Activated CD4-positive, alpha-beta memory T cell treated with anti-CD3 and anti-CD28 coated beads for 36 hours (primary cell): ENCODE data around the gene MPO. TPM values are rescaled to one million over a fixed set of nuclear protein-coding genes. Genes with fewer than 3 reads are reported as not detected.

Source experiments
- CTCF ChIA-PET: fragments of 350-600 bp; sonication (Branson Sonifier 250); formaldehyde crosslinking; loops from one replicate; lab custom pipeline; 2021; ENCODE audit warnings: antibody characterized with exemption, inconsistent platforms; lab: Charles Lee
- POLR2A ChIA-PET: fragments of 350-600 bp; sonication (Branson Sonifier 250); formaldehyde crosslinking; loops from one replicate; lab custom pipeline; 2021; ENCODE audit warnings: antibody characterized with exemption; lab: Charles Lee
- DNase-seq: peaks from one replicate; pipeline ENCODE4 v3.0.0-alpha.2; 2020
- H3K27ac Mint-ChIP-seq: one replicate; pipeline ENCODE4 v1.8.0; 2021; ENCODE audit warnings: mixed read lengths
- H3K27me3 Mint-ChIP-seq: one replicate; pipeline ENCODE4 v1.8.0; 2021; ENCODE audit warnings: mixed read lengths
- H3K36me3 Mint-ChIP-seq: one replicate; pipeline ENCODE4 v1.8.0; 2021; ENCODE audit warnings: mixed read lengths
- H3K4me1 Mint-ChIP-seq: one replicate; pipeline ENCODE4 v1.8.0; 2021; ENCODE audit warnings: low read depth, mixed read lengths
- H3K4me3 Mint-ChIP-seq: one replicate; pipeline ENCODE4 v1.8.0; 2021; ENCODE audit warnings: mild to moderate bottlenecking, mixed read lengths
- H3K9me3 Mint-ChIP-seq: one replicate; pipeline ENCODE4 v1.8.0; 2021; ENCODE audit warnings: mixed read lengths
- intact Hi-C: fragments of 100-400 bp; cut with micrococcal nuclease; formaldehyde crosslinking; loops from one replicate; pipeline ENCODE4 v1.15.1; 2023
- total RNA-seq, 2 experiments: library from RNA; stranded (reverse); gene quantifications; one replicate each; pipeline ENCODE4 v1.2.3, GENCODE V29; 2021

MPO gene
- total RNA-seq, 2 experiments from 2014 or later = 0.17 to 0.22 TPM

GRCh38 chr17:58324409-58325288 is 43.9 kb upstream of the MPO start:
- Mint-ChIP-seq H3K4me3 (no peak overlapping the region), H3K4me1 (peaks cover 25% of the 10 kb centered on the region), H3K27ac (peak overlapping the region; percentile 35), H3K9me3 (no peaks in the 10 kb centered on the region), H3K36me3 (peaks cover 26% of the 10 kb centered on the region), H3K27me3 (peaks cover 5% of the 10 kb centered on the region)
- ChIA-PET CTCF (interaction anchor here (0.7 to 4.0 kb wide), 3 partner anchors 7 to 20 kb away, joined by 3 to 52 read pairs (median 48); no protein-coding TSS in a partner anchor), POLR2A (interaction anchor here (4.3 to 18.5 kb wide), 2 partner anchors 15 to 27 kb away, joined by 22 to 1114 read pairs; partner anchors contain the start of gene SUPT4H1)
- intact Hi-C loops = no loop called here
- no peak for DNase-seq

DNA sequence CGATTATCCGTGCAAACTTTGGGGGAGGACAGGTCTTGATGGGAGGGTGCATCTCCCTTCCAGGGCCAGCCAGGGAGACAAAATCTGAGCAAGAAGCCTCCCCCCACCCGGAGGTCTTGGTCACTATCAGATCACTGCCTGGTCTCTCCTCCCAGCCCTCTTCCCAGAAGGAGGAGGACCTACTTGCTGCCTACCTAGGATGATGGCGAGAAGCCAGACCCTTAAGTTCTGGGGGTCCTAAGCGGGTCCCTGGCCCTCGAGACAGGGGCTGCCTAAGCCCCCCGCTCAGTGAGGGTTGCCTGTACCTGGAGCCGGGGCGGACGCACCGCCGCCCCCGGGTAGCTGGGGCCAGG is 43.3 kb upstream of the MPO start:
- CTCF ChIA-PET = interaction anchor here (0.7 kb wide), 1 partner anchor 21 kb away, joined by 3 read pairs; no protein-coding TSS in a partner anchor
- Mint-ChIP-seq H3K4me1 (peaks cover 21% of the 10 kb centered on the region), H3K9me3 (no peaks in the 10 kb centered on the region), H3K36me3 (peaks cover 22% of the 10 kb centered on the region), H3K27ac (no peak overlapping the region), H3K27me3 (peaks cover 5% of the 10 kb centered on the region), H3K4me3 (no peak overlapping the region)
- intact Hi-C loops = no loop called here
- DNase-seq = no peak
- POLR2A ChIA-PET = interaction anchor here (4.3 to 18.5 kb wide), 2 partner anchors 15 to 27 kb away, joined by 22 to 1114 read pairs; partner anchors contain the start of gene SUPT4H1

DNA sequence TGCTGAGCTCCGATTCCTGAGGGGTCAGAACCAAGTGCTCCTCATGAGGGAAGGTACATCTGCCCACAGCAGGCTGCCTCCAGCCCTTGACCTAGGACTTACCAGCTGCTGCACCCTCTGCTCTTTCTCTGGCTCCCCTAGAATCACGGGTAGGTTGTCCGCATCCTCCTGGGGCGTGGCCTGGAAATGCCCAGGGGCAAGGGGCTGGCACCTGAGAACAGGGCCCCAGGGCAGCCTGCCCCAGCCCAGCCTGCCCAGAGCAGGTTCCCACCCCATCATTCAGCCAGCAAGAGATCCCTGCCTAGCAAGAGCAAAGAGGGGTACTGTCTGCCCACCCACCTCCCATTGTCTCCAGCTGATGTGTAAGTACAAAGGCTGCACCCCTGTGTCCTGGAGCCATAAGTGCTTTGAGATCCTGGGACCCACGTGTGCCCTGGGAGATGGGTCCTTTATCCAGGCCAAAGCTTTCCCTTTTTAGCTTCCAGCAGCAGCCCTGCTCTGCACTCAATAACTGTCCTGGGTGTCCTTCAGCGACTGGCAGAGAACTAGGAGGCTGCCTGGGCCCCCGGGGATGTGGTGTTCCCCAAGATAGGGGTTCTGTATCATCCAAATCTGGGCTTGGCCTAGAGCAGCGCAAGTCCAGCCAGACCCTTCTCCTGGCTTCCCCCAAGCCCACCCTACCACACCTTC is 42.8 kb upstream of the MPO start:
- intact Hi-C loops = no loop called here
- Mint-ChIP-seq H3K4me1 (peaks cover 20% of the 10 kb centered on the region), H3K9me3 (no peaks in the 10 kb centered on the region), H3K36me3 (peaks cover 19% of the 10 kb centered on the region), H3K27ac (peak overlapping the region; percentile 21), H3K4me3 (no peak overlapping the region), H3K27me3 (peaks cover 5% of the 10 kb centered on the region)
- ChIA-PET POLR2A (interaction anchor here (0.8 to 18.5 kb wide), 3 partner anchors 16 to 31 kb away, joined by 3 to 1114 read pairs (median 22); partner anchors contain the start of gene SUPT4H1), CTCF (interaction anchor here (1.1 to 1.2 kb wide), 2 partner anchors 21 to 94 kb away, joined by 5 to 6 read pairs; partner anchors contain the start of gene RNF43)
- no peak for DNase-seq

DNA sequence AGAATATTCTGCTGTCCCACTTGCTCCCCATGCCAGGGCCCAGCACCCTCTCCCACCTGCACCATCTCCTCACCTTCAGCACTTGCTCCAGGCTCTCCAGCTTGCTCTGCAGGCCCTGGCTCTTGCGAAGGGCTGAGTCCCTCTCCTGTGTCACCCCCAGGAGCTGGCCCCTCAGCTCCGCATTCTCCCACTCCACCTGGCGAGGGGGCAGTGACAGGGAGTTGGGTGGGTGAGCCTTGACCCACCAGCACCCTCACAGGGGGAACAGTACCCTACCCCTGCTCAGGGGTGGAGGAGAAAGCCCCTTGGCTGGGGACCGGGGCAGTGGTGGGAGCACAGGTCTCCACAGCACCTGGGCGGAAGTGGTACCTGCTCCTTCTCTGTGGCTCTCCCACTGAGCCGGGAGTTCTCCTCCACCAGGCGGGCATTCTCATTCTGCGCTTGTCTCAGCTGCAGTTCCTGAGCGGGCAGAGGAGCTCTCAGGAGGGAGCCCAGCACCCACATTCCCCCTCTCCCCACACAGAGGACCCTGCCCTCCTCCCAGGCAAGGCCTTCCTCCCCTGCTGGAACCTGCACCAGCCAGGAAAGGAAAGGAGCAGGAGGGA is 41.9 kb upstream of the MPO start:
- H3K9me3 Mint-ChIP-seq = no peaks in the 10 kb centered on the region
- intact Hi-C loops = no loop called here
- ChIA-PET POLR2A (interaction anchor here (0.8 to 18.5 kb wide), 4 partner anchors 17 to 309 kb away, joined by 3 to 1114 read pairs (median 12); partner anchors contain the start of gene SUPT4H1), CTCF (interaction anchor here (0.9 to 1.2 kb wide), 3 partner anchors 15 to 95 kb away, joined by 3 to 6 read pairs (median 5); partner anchors contain the start of gene RNF43)
- DNase-seq = no peak
- peak overlapping the region; percentile 38 for H3K27ac Mint-ChIP-seq
- H3K27me3 Mint-ChIP-seq = no peaks in the 10 kb centered on the region
- no peak overlapping the region for H3K4me3 Mint-ChIP-seq
- peaks cover 12% of the 10 kb centered on the region for H3K36me3 Mint-ChIP-seq
- H3K4me1 Mint-ChIP-seq = peaks cover 21% of the 10 kb centered on the region

- DNase-seq = no peak
- H3K4me1 Mint-ChIP-seq = peaks cover 24% of the 10 kb centered on the region
- peak overlapping the region; percentile 38 for H3K27ac Mint-ChIP-seq
- no peaks in the 10 kb centered on the region for H3K9me3 Mint-ChIP-seq
- peaks cover 12% of the 10 kb centered on the region for H3K36me3 Mint-ChIP-seq
- no peaks in the 10 kb centered on the region for H3K27me3 Mint-ChIP-seq
- H3K4me3 Mint-ChIP-seq = no peak overlapping the region
- POLR2A ChIA-PET = interaction anchor here (0.8 to 18.5 kb wide), 3 partner anchors 17 to 310 kb away, joined by 3 to 1114 read pairs (median 3); no protein-coding TSS in a partner anchor
- intact Hi-C loops = no loop called here
- CTCF ChIA-PET = interaction anchor here (0.9 to 1.3 kb wide), 3 partner anchors 16 to 96 kb away, joined by 3 to 7 read pairs (median 4); partner anchors contain the start of gene RNF43
These were observed 41.1 kb upstream of the MPO start for GRCh38 chr17:58321571-58322525.

DNA sequence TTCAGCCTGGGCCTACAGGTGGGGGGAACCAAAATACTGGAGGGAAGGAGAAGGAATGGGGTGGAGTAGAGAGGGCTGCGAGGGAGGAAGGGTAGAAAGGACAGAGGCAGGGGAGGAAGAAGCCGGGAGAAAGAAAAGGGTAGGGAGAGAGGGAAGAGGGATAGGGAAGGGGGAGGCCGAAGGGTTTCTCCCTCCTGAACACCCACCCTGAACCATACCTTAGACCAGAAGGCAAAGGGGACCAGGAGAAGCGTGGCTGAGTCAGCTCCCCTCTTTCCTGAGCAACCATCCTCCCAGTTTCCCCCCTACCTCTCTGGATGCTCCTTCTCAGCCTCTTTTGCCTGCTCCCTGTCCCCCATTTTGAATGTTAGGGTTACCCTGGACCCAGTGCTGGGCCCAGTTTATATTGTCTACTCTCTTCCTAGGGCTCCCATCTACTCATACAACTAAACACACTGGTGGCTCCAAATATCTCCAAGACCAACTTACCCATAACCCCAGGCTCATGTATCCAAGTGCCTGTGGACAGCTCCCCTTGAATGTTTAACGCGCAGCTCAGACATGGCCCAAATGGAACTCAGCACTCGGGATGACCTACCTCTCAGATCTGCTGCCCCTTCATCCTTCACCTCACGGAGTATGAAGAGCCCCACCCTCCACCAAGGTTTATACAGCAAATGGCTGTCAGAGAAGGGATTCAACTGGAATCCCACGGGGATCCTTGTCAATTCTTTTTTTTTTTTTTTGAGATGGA is 40.0 kb upstream of the MPO start:
- Mint-ChIP-seq H3K4me1 (peaks cover 18% of the 10 kb centered on the region), H3K27me3 (no peaks in the 10 kb centered on the region), H3K27ac (no peak overlapping the region), H3K4me3 (no peak overlapping the region), H3K36me3 (peaks cover 12% of the 10 kb centered on the region), H3K9me3 (no peaks in the 10 kb centered on the region)
- CTCF ChIA-PET = interaction anchor here (1.2 to 1.3 kb wide), 2 partner anchors 24 to 97 kb away, joined by 4 to 7 read pairs; partner anchors contain the start of gene RNF43
- POLR2A ChIA-PET = interaction anchor here (0.8 kb wide), 1 partner anchor 23 kb away, joined by 5 read pairs; no protein-coding TSS in a partner anchor
- DNase-seq = peak; percentile 6
- intact Hi-C loops = no loop called here

DNA sequence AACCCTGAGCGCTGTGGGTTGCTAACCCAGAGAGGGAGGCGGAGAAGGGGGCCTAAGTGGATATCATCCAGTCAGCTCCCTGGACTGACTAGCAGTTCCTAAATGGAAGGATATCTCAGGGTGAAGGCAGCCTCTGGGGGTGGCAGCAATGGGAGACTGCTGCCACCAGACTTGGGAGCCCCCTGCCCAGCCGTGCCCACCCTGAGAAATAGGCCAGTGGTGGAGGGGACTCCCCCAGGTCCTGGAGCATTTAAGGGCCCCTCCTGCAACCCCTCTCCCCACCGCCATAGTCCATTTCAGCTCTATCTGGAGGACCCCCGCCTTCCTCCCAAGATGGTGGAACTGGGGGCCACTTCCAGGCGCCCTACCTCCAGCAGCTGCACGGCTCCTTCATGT is 39.4 kb upstream of the MPO start:
- H3K27me3 Mint-ChIP-seq = no peaks in the 10 kb centered on the region
- ChIA-PET POLR2A (interaction anchor here (0.8 to 3.7 kb wide), 2 partner anchors 20 to 24 kb away, joined by 5 to 129 read pairs; no protein-coding TSS in a partner anchor), CTCF (interaction anchor here (1.3 kb wide), 1 partner anchor 97 kb away, joined by 4 read pairs; the partner anchor contains the start of gene RNF43)
- H3K27ac Mint-ChIP-seq = peak overlapping the region; percentile 8
- peak; percentile 7 for DNase-seq
- no peak overlapping the region for H3K4me3 Mint-ChIP-seq
- intact Hi-C loops = no loop called here
- peaks cover 18% of the 10 kb centered on the region for H3K4me1 Mint-ChIP-seq
- peaks cover 12% of the 10 kb centered on the region for H3K36me3 Mint-ChIP-seq
- no peaks in the 10 kb centered on the region for H3K9me3 Mint-ChIP-seq

- CTCF ChIA-PET = interaction anchor here (2.3 to 5.4 kb wide), 4 partner anchors 19 to 168 kb away, joined by 15 to 133 read pairs (median 33); partner anchors contain the start of genes HSF5 and RNF43
- peak overlapping the region; percentile 8 for H3K27ac Mint-ChIP-seq
- no peak overlapping the region for H3K4me3 Mint-ChIP-seq
- intact Hi-C loops = loop anchor here (5.0 kb wide), 1 partner anchor 173 kb away; no protein-coding TSS in a partner anchor
- no peaks in the 10 kb centered on the region for H3K9me3 Mint-ChIP-seq
- peaks cover 12% of the 10 kb centered on the region for H3K36me3 Mint-ChIP-seq
- DNase-seq = peak; percentile 11
- peaks cover 18% of the 10 kb centered on the region for H3K4me1 Mint-ChIP-seq
- H3K27me3 Mint-ChIP-seq = no peaks in the 10 kb centered on the region
- POLR2A ChIA-PET = interaction anchor here (0.9 to 3.7 kb wide), 3 partner anchors 8 to 21 kb away, joined by 3 to 129 read pairs (median 58); partner anchors contain the start of gene TSPOAP1
These were observed 38.7 kb upstream of the MPO start for GRCh38 chr17:58319173-58320162.
